Osteoblast (primary cell): ENCODE data around the gene IBA57. TPM values are rescaled to one million over a fixed set of nuclear protein-coding genes. Genes with fewer than 3 reads are reported as not detected.
"Not testable (repeated sequence)": the region's sequence is repeated elsewhere in the genome, so short reads cannot be mapped to it uniquely, and the experiment has no call there.

ENCODE experiments used
- DNase-seq: peaks from one replicate; pipeline ENCODE4 v3.0.0; 2011; ENCODE audit warnings: low spot score, mixed read lengths; ENCODE audit not compliant: insufficient read length; ENCODE audit errors: missing footprints
- H2AFZ ChIP-seq: 2 replicates; pipeline ENCODE4 v1.6.0; 2011; ENCODE audit warnings: mild to moderate bottlenecking, low read length
- H3K27ac ChIP-seq: 2 replicates; pipeline ENCODE4 v1.5.1; 2011; ENCODE audit warnings: mild to moderate bottlenecking, low read depth, low read length, moderate library complexity
- H3K27me3 ChIP-seq: 2 replicates; pipeline ENCODE4 v1.6.0; 2012; ENCODE audit warnings: mild to moderate bottlenecking, control low read depth, inconsistent platforms, low read length, moderate library complexity; ENCODE audit not compliant: insufficient read depth
- H3K36me3 ChIP-seq: 2 replicates; pipeline ENCODE4 v1.5.1; 2011; ENCODE audit warnings: mild to moderate bottlenecking, low read length, control low read depth, moderate library complexity; ENCODE audit not compliant: insufficient read depth
- H3K4me1 ChIP-seq: 2 replicates; pipeline ENCODE4 v1.5.1; 2011; ENCODE audit warnings: mild to moderate bottlenecking, low read length, control low read depth, moderate library complexity; ENCODE audit not compliant: insufficient read depth
- H3K4me2 ChIP-seq: 2 replicates; pipeline ENCODE4 v1.6.0; 2011; ENCODE audit warnings: mild to moderate bottlenecking, low read length; ENCODE audit not compliant: insufficient read depth
- H3K4me3 ChIP-seq: fragments of 200-600 bp; sonication (generic); 3 replicates; pipeline ENCODE4 v1.5.1; 2012; ENCODE audit warnings: mild to moderate bottlenecking, low read length, inconsistent platforms; ENCODE audit not compliant: insufficient read depth
- H3K79me2 ChIP-seq: 2 replicates; pipeline ENCODE4 v1.6.0; 2012; ENCODE audit warnings: mild to moderate bottlenecking, low read length, control low read depth, inconsistent platforms; ENCODE audit not compliant: insufficient read depth
- H3K9me3 ChIP-seq: 2 replicates; pipeline ENCODE4 v1.5.1; 2011; ENCODE audit warnings: low read depth, low read length, control low read depth
- H4K20me1 ChIP-seq: 2 replicates; pipeline ENCODE4 v1.6.0; 2012; ENCODE audit warnings: mild to moderate bottlenecking, low read length, control low read depth; ENCODE audit not compliant: insufficient read depth
- total RNA-seq: library from RNA; depleted of rRNA; stranded (reverse); fragments of >200 nt; gene quantifications from 2 replicates; pipeline ENCODE4 v1.2.3, GENCODE V29; 2012
- TF ChIP-seq, protein P1 (sequence below): IDR thresholded peaks from 2 replicates; pipeline ENCODE4 v1.5.1; 2011; ENCODE audit warnings: mild to moderate bottlenecking, low read depth, low read length, moderate library complexity; ENCODE audit errors: extremely low read depth

Gene IBA57
- total RNA-seq, 1 donor = 4.7 TPM

DNA sequence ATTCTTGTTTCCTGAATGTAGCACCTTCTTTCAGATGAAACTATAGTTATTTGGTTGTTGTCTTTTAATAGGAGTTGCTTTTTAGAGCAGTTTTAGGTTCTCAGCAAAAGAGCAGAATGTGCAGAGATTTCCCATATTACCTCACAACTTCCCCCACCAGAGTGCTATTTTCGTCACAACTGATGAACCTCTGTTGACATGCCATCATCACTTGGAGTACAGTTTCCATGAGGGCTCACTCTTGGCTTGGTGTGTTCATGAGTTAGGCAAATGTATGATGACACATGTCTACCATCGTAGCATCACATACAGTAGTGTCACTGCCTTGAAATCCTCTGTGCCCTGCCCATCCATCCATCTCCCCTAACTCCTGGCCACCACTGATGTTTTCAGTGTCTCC, 3.7 kb downstream of the IBA57 start:
- no peak for DNase-seq
- no peaks in the 10 kb centered on the region for H3K36me3 ChIP-seq
- peaks cover 28% of the 10 kb centered on the region for H3K79me2 ChIP-seq
- no peaks in the 10 kb centered on the region for H3K9me3 ChIP-seq
- no peak overlapping the region for H2AFZ ChIP-seq
- no peak overlapping the region for H3K4me2 ChIP-seq
- TF ChIP-seq, protein P1, sequence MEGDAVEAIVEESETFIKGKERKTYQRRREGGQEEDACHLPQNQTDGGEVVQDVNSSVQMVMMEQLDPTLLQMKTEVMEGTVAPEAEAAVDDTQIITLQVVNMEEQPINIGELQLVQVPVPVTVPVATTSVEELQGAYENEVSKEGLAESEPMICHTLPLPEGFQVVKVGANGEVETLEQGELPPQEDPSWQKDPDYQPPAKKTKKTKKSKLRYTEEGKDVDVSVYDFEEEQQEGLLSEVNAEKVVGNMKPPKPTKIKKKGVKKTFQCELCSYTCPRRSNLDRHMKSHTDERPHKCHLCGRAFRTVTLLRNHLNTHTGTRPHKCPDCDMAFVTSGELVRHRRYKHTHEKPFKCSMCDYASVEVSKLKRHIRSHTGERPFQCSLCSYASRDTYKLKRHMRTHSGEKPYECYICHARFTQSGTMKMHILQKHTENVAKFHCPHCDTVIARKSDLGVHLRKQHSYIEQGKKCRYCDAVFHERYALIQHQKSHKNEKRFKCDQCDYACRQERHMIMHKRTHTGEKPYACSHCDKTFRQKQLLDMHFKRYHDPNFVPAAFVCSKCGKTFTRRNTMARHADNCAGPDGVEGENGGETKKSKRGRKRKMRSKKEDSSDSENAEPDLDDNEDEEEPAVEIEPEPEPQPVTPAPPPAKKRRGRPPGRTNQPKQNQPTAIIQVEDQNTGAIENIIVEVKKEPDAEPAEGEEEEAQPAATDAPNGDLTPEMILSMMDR = no peak
- H3K4me1 ChIP-seq = peaks cover 12% of the 10 kb centered on the region
- no peak overlapping the region for H3K4me3 ChIP-seq
- H4K20me1 ChIP-seq = peaks cover 9% of the 10 kb centered on the region
- H3K27ac ChIP-seq = no peak overlapping the region
- no peaks in the 10 kb centered on the region for H3K27me3 ChIP-seq

DNA sequence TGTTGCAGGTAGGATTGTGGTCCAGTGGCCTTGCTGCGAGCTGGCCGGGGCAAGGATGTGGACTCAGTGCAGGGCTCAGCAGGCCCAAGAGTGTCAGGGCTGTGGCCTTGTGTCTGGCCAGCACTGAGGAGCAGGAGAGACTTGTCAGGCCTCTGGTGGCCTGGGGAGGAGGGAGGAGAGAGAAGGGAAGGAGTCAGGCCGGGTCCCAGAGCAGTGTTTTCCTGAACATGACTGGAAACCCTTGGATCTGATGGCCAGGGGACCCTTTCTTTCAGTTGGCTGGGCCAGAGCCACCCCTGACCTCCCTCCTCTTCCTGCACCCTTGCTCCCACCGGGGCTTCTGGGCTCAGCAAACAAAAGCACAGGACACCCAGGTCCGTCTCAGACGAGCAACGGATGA, 5.1 kb downstream of the IBA57 start:
- Histone ChIP-seq H4K20me1 (peaks cover 15% of the 10 kb centered on the region), H3K4me3 (no peak overlapping the region), H3K27me3 (no peaks in the 10 kb centered on the region), H3K4me1 (peaks cover 8% of the 10 kb centered on the region), H3K79me2 (peaks cover 28% of the 10 kb centered on the region), H3K36me3 (no peaks in the 10 kb centered on the region), H3K4me2 (no peak overlapping the region), H3K27ac (no peak overlapping the region), H2AFZ (no peak overlapping the region), H3K9me3 (no peaks in the 10 kb centered on the region)
- TF ChIP-seq, protein P1 = no peak
- no peak for DNase-seq

GRCh38 chr1:228171221-228171891, 5.8 kb downstream of the IBA57 start:
- H3K4me3 ChIP-seq = no peak overlapping the region
- no peak overlapping the region for H3K27ac ChIP-seq
- peak; percentile 65 for DNase-seq
- TF ChIP-seq, protein P1 = no peak
- H4K20me1 ChIP-seq = peaks cover 15% of the 10 kb centered on the region
- H3K9me3 ChIP-seq = no peaks in the 10 kb centered on the region
- no peak overlapping the region for H3K4me2 ChIP-seq
- peaks cover 6% of the 10 kb centered on the region for H3K4me1 ChIP-seq
- H2AFZ ChIP-seq = no peak overlapping the region
- no peaks in the 10 kb centered on the region for H3K36me3 ChIP-seq
- peaks cover 27% of the 10 kb centered on the region for H3K79me2 ChIP-seq
- no peaks in the 10 kb centered on the region for H3K27me3 ChIP-seq

GRCh38 chr1:228172591-228173527, 7.3 kb downstream of the IBA57 start:
- H3K9me3 ChIP-seq = no peaks in the 10 kb centered on the region

DNA sequence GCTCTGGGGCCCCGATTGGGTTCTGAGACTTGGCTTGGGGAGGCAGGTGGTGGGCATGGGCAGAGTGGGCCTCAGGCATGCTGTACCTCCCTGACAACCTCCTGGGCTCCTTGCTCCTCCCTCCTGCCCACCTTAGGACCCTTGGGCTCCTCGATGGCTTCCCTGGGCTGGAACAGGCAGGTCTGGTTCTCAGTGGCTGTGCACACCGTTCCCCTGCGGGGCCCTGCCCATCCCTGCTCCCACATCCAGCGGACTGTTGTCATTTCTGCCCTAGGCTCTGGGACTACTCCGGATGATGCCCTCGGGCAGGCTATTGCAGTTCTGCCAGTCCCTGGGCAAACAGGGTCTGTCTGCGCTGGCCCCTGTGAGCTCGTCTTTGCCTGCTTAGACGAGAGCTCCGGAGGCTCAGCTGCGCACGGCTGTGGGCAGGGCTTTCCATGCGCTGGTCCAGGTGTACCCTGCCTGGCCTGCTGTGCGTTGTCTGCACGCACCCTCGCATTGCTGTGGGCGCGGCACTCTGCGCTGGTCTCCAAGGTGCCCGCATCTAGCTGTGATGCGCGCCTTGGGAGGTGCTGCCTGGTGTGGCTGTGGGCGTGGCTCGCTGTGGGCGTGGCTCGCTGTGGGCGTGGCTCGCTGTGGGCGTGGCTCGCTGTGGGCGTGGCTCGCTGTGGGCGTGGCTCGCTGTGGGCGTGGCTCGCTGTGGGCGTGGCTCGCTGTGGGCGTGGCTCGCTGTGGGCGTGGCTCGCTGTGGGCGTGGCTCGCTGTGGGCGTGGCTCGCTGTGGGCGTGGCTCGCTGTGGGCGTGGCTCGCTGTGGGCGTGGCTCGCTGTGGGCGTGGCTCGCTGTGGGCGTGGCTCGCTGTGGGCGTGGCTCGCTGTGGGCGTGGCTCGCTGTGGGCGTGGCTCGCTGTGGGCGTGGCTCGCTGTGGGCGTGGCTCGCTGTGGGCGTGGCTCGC, 8.2 kb downstream of the IBA57 start:
- H3K9me3 ChIP-seq, H3K4me2 ChIP-seq, H3K36me3 ChIP-seq, DNase-seq, H3K4me1 ChIP-seq, H3K27me3 ChIP-seq, H2AFZ ChIP-seq, H3K27ac ChIP-seq, H3K4me3 ChIP-seq: not testable (repeated sequence)
- H4K20me1 ChIP-seq = peaks cover 15% of the 10 kb centered on the region
- H3K79me2 ChIP-seq = peaks cover 16% of the 10 kb centered on the region

More at GRCh38 chr1:228172591-228173527, 7.3 kb downstream of the IBA57 start:
- peaks cover 15% of the 10 kb centered on the region for H4K20me1 ChIP-seq
- no peaks in the 10 kb centered on the region for H3K27me3 ChIP-seq
- no peaks in the 10 kb centered on the region for H3K36me3 ChIP-seq
- TF ChIP-seq, protein P1 = no peak
- H3K27ac ChIP-seq = no peak overlapping the region
- no peak overlapping the region for H3K4me2 ChIP-seq
- peak; percentile 53 for DNase-seq
- no peak overlapping the region for H2AFZ ChIP-seq
- H3K79me2 ChIP-seq = peaks cover 20% of the 10 kb centered on the region
- no peaks in the 10 kb centered on the region for H3K4me1 ChIP-seq
- no peak overlapping the region for H3K4me3 ChIP-seq
